Jurkat, Clone E6-1 (cell line): Measurements from ENCODE around the gene APH1A.
"Not testable (repeated sequence)": the region's sequence is repeated elsewhere in the genome, so short reads cannot be mapped to it uniquely, and the experiment has no call there.

Experiments
- DNase-seq: peaks from one replicate; pipeline ENCODE4 v3.0.0-alpha.2; 2011; ENCODE audit warnings: low read depth, low spot score
- H3K4me3 ChIP-seq: 2 replicates; pipeline ENCODE4 v1.5.1; 2011; ENCODE audit warnings: mild to moderate bottlenecking, low read length, control low read depth, moderate library complexity

The APH1A gene

GRCh38 chr1:150235852-150236613, 32.8 kb downstream of the APH1A start, which contains the start of gene ANP32E:
Gene ANP32E (minus strand): TSS chr1:150236112. CDS start chr1:150235786, 326 bp downstream.
- peak within 1 kb of the TSS; percentile 70 for H3K4me3 ChIP-seq
- peak; percentile 100 for DNase-seq

- no peak for DNase-seq
- peak overlapping the region; percentile 70 for H3K4me3 ChIP-seq
These were observed 33.4 kb downstream of the APH1A start for GRCh38 chr1:150235294-150235851.

GRCh38 chr1:150234566-150235293, 34.1 kb downstream of the APH1A start:
- peak; percentile 82 for DNase-seq
- peak overlapping the region; percentile 70 for H3K4me3 ChIP-seq

GRCh38 chr1:150234309-150234565, 34.6 kb downstream of the APH1A start:
- no peak for DNase-seq
- H3K4me3 ChIP-seq, result peak overlapping the region; percentile 70

GRCh38 chr1:150233359-150234308, 35.2 kb downstream of the APH1A start:
- DNase-seq, result no peak
- peak overlapping the region; percentile 70 for H3K4me3 ChIP-seq

GRCh38 chr1:150232921-150233320, 35.9 kb downstream of the APH1A start:
- not testable (repeated sequence) for DNase-seq, H3K4me3 ChIP-seq

- not testable (repeated sequence) for H3K4me3 ChIP-seq, DNase-seq
These were observed 40.6 kb downstream of the APH1A start for GRCh38 chr1:150228246-150228645.

GRCh38 chr1:150227228-150227627, 41.6 kb downstream of the APH1A start:
- no peak overlapping the region for H3K4me3 ChIP-seq
- no peak for DNase-seq

GRCh38 chr1:150226486-150226885, 42.3 kb downstream of the APH1A start:
- DNase-seq, result no peak

GRCh38 chr1:150225546-150225945, 43.3 kb downstream of the APH1A start:
- H3K4me3 ChIP-seq, result no peak overlapping the region
- no peak for DNase-seq

More at GRCh38 chr1:150226486-150226885, 42.3 kb downstream of the APH1A start:
- no peak overlapping the region for H3K4me3 ChIP-seq

- no peak overlapping the region for H3K4me3 ChIP-seq
These were observed 43.8 kb downstream of the APH1A start for GRCh38 chr1:150224983-150225382.

GRCh38 chr1:150221552-150221951, 47.3 kb downstream of the APH1A start:
- no peak for DNase-seq

More at GRCh38 chr1:150224983-150225382, 43.8 kb downstream of the APH1A start:
- no peak for DNase-seq

GRCh38 chr1:150215855-150216254, 53.0 kb downstream of the APH1A start:
- not testable (repeated sequence) for H3K4me3 ChIP-seq, DNase-seq

More at GRCh38 chr1:150221552-150221951, 47.3 kb downstream of the APH1A start:
- no peak overlapping the region for H3K4me3 ChIP-seq
